Adrenal gland (tissue), 5 donors: ENCODE data around the gene ANKRD11.

Experiments
- CTCF ChIP-seq, 6 experiments: fragments of 450-650 bp in 4 of 6; fragments of 200-600 bp in 2 of 6; sonication (generic) in 1 of 6; IDR thresholded peaks; 1 replicate in 5 of 6; 2 replicates in 1 of 6; pipeline versions ENCODE4 v1.5.1 to v1.8.0; 2016 to 2021; ENCODE audit warnings: antibody characterized with exemption in 6 of 6, mild to moderate bottlenecking in 2 of 6, moderate library complexity in 1 of 6
- POLR2A ChIP-seq, 2 donors: fragments of 450-650 bp; IDR thresholded peaks; one replicate each; pipeline ENCODE4 v1.6.1; 2017; ENCODE audit warnings: antibody characterized with exemption in 2 of 2, mild to moderate bottlenecking in 2 of 2, moderate library complexity in 1 of 2
- donor health status: DM: no; HTN: no; CAD: no.

GRCh38 chr16:89221604-89222003 lies 268.8 kb downstream of the ANKRD11 start:
- TF ChIP-seq CTCF (IDR thresholded peaks at IDR 0.05) (no peak), POLR2A (IDR thresholded peaks at IDR 0.05) (no peak)
